H1 (cell line): Measurements from ENCODE around the gene KRT85. TPM values are rescaled to one million over a fixed set of nuclear protein-coding genes. Genes with fewer than 3 reads are reported as not detected.

Experiments used
- CTCF ChIA-PET: fragments of 300-600 bp; sonication (Branson Sonifier 250); formaldehyde crosslinking; loops from one replicate; lab custom pipeline; 2021; ENCODE audit not compliant: partially characterized antibody; lab: Charles Lee
- POLR2A ChIA-PET: fragments of 300-600 bp; sonication (Branson Sonifier 250); formaldehyde crosslinking; loops from one replicate; lab custom pipeline; 2021; ENCODE audit warnings: inconsistent platforms; ENCODE audit not compliant: partially characterized antibody; lab: Charles Lee
- DNase-seq, 2 experiments: peaks; one replicate each; pipeline versions ENCODE4 v3.0.0 to v3.0.0-alpha.2; 2010 to 2022; ENCODE audit warnings: low spot score in 2 of 2, low read depth in 1 of 2, mixed read lengths in 1 of 2
- FAIRE-seq: peaks from 2 replicates; lab custom pipeline; 2011; peaks lifted over from hg19 to GRCh38; lab: Jason Lieb, UNC
- H2AFZ ChIP-seq: 2 replicates; pipeline ENCODE4 v1.8.1; 2012; ENCODE audit warnings: low read length, inconsistent platforms
- H2AK5ac ChIP-seq: 2 replicates; pipeline ENCODE4 v1.6.1; 2013; ENCODE audit warnings: low read depth, low read length
- H2BK120ac ChIP-seq: replicated peaks from 2 replicates; pipeline ENCODE3; 2013; ENCODE audit warnings: low read depth, low read length, inconsistent platforms
- H2BK12ac ChIP-seq: 2 replicates; pipeline ENCODE4 v1.6.1; 2013; ENCODE audit warnings: low read depth, low read length
- H2BK15ac ChIP-seq: 2 replicates; pipeline ENCODE4 v1.6.1; 2013; ENCODE audit warnings: low read length
- H2BK20ac ChIP-seq: 2 replicates; pipeline ENCODE4 v1.6.1; 2013; ENCODE audit warnings: low read length
- H2BK5ac ChIP-seq: 2 replicates; pipeline ENCODE4 v1.6.1; 2013; ENCODE audit warnings: low read depth, low read length
- H3K14ac ChIP-seq: 2 replicates; pipeline ENCODE4 v1.6.1; 2013; ENCODE audit warnings: inconsistent platforms; ENCODE audit not compliant: insufficient read length
- H3K18ac ChIP-seq: 2 replicates; pipeline ENCODE4 v1.6.1; 2013; ENCODE audit warnings: low read length; ENCODE audit errors: extremely low read depth
- H3K23ac ChIP-seq: 2 replicates; pipeline ENCODE4 v1.6.1; 2013; ENCODE audit warnings: inconsistent platforms; ENCODE audit not compliant: insufficient read length
- H3K23me2 ChIP-seq: 2 replicates; pipeline ENCODE4 v1.6.1; 2013; ENCODE audit warnings: low read depth, low read length
- H3K27ac ChIP-seq: 2 replicates; pipeline ENCODE4 v1.6.1; 2011; ENCODE audit warnings: low read depth, low read length, inconsistent platforms
- H3K27me3 ChIP-seq, 4 experiments: replicated peaks in 1 of 4; 1 replicate in 1 of 4; 2 replicates in 3 of 4; pipeline versions ENCODE4 v1.6.1 to v1.8.1; 2011 to 2013; ENCODE audit warnings: low read length in 3 of 4, mild to moderate bottlenecking in 3 of 4, inconsistent platforms in 2 of 4, mixed read lengths in 2 of 4, moderate library complexity in 1 of 4; ENCODE audit not compliant: control insufficient read depth in 3 of 4, insufficient read depth in 3 of 4; ENCODE audit errors: extremely low read depth in 1 of 4
- H3K36me3 ChIP-seq, 4 experiments: 2 replicates each; pipeline versions ENCODE4 v1.6.1 to v1.8.1; 2011 to 2013; ENCODE audit warnings: mild to moderate bottlenecking in 4 of 4, low read length in 3 of 4, moderate library complexity in 2 of 4, control low read depth in 1 of 4, inconsistent platforms in 1 of 4; ENCODE audit not compliant: insufficient read depth in 4 of 4, control insufficient read depth in 2 of 4
- H3K4ac ChIP-seq: replicated peaks from 2 replicates; pipeline ENCODE3; 2013; ENCODE audit warnings: low read length, low read depth, mixed read lengths, inconsistent platforms; ENCODE audit not compliant: insufficient read length
- H3K4me1 ChIP-seq, 4 experiments: replicated peaks in 1 of 4; 1 replicate in 1 of 4; 2 replicates in 3 of 4; pipeline versions ENCODE4 v1.6.1 to v1.8.1; 2011 to 2013; ENCODE audit warnings: low read length in 3 of 4, inconsistent platforms in 2 of 4, mixed read lengths in 1 of 4; ENCODE audit not compliant: insufficient read depth in 4 of 4, control insufficient read depth in 3 of 4
- H3K4me2 ChIP-seq, 2 experiments: 2 replicates each; pipeline versions ENCODE4 v1.6.1 to v1.8.1; 2011 to 2013; ENCODE audit warnings: low read depth in 2 of 2, low read length in 2 of 2, control low read depth in 1 of 2, inconsistent platforms in 1 of 2, mild to moderate bottlenecking in 1 of 2; ENCODE audit not compliant: insufficient read depth in 1 of 2
- H3K4me3 ChIP-seq, 4 experiments: fragments of 200-600, 300-600 bp in 1 of 4; sonication (generic), shearing (Covaris generic), sonication (Bioruptor Twin) in 1 of 4; 2 replicates each; pipeline versions ENCODE4 v1.5.1 to v1.8.1; 2011 to 2016; ENCODE audit warnings: low read length in 4 of 4, low read depth in 3 of 4, control low read depth in 2 of 4, inconsistent platforms in 2 of 4, mild to moderate bottlenecking in 2 of 4, mixed read lengths in 1 of 4, moderate library complexity in 1 of 4; ENCODE audit not compliant: insufficient read depth in 2 of 4; ENCODE audit errors: extremely low read depth in 1 of 4
- H3K56ac ChIP-seq: replicated peaks from 2 replicates; pipeline ENCODE3; 2013; ENCODE audit warnings: low read depth, mild to moderate bottlenecking, mixed read lengths, low read length, inconsistent platforms; ENCODE audit not compliant: insufficient read length
- H3K79me1 ChIP-seq: 2 replicates; pipeline ENCODE4 v1.6.1; 2013; ENCODE audit warnings: low read depth, low read length, control low read depth
- H3K79me2 ChIP-seq, 2 experiments: 2 replicates each; pipeline versions ENCODE4 v1.6.1 to v1.8.1; 2012 to 2013; ENCODE audit warnings: low read length in 2 of 2, mild to moderate bottlenecking in 2 of 2, inconsistent platforms in 1 of 2; ENCODE audit not compliant: insufficient read depth in 2 of 2, control insufficient read depth in 1 of 2
- H3K9ac ChIP-seq, 4 experiments: replicated peaks in 1 of 4; 1 replicate in 1 of 4; 2 replicates in 3 of 4; pipeline versions ENCODE4 v1.6.1 to v1.8.1; 2011 to 2013; ENCODE audit warnings: low read depth in 3 of 4, low read length in 3 of 4, control low read depth in 2 of 4, mild to moderate bottlenecking in 2 of 4, moderate library complexity in 2 of 4, inconsistent platforms in 1 of 4; ENCODE audit errors: extremely low read depth in 1 of 4
- H3K9me3 ChIP-seq, 2 experiments: 2 replicates each; pipeline versions ENCODE4 v1.6.1 to v1.8.1; 2012 to 2013; ENCODE audit warnings: mild to moderate bottlenecking in 2 of 2, moderate library complexity in 2 of 2, control low read depth in 1 of 2, inconsistent platforms in 1 of 2, low read depth in 1 of 2, low read length in 1 of 2, mixed read lengths in 1 of 2; ENCODE audit not compliant: insufficient read depth in 2 of 2
- H4K20me1 ChIP-seq, 2 experiments: replicated peaks in 1 of 2; 2 replicates each; pipeline versions ENCODE3 to v1.8.1; 2011 to 2013; ENCODE audit warnings: inconsistent platforms in 2 of 2, low read length in 2 of 2, mild to moderate bottlenecking in 1 of 2; ENCODE audit not compliant: insufficient read depth in 2 of 2, control insufficient read depth in 1 of 2
- H4K5ac ChIP-seq: 2 replicates; pipeline ENCODE4 v1.6.1; 2013; ENCODE audit warnings: low read length, low read depth, mixed read lengths, inconsistent platforms; ENCODE audit not compliant: insufficient read length
- H4K8ac ChIP-seq: 2 replicates; pipeline ENCODE4 v1.8.0; 2013; ENCODE audit warnings: mild to moderate bottlenecking, moderate library complexity, low read length, inconsistent platforms; ENCODE audit not compliant: insufficient read depth; ENCODE audit errors: extremely low read depth
- H4K91ac ChIP-seq: replicated peaks from 2 replicates; pipeline ENCODE3; 2013; ENCODE audit warnings: low read length, mixed read lengths, inconsistent platforms; ENCODE audit not compliant: insufficient read length
- JUN ChIP-seq: IDR thresholded peaks from 2 replicates; pipeline ENCODE4 v1.6.1; 2011; ENCODE audit warnings: low read depth, mild to moderate bottlenecking, improper control_type of control experiment, low read length
- WGBS, 2 experiments: shearing (Covaris generic) in 1 of 2; methylation state at CpG; one replicate each; pipeline versions ENCODE4 v1.1.6 to v1.1.7; 2013 to 2015; ENCODE audit warnings: low lambda C conversion rate in 2 of 2, mixed read lengths in 2 of 2, inconsistent platforms in 1 of 2, low coverage in 1 of 2, missing lambda C conversion rate in 1 of 2; ENCODE audit not compliant: insufficient replicate concordance in 2 of 2, insufficient coverage in 1 of 2, insufficient read length in 1 of 2; ENCODE audit errors: extremely low coverage in 1 of 2, missing lambda C conversion rate in 1 of 2; 5-methylcytosine and 5-hydroxymethylcytosine counted together
- polyA plus RNA-seq, 7 experiments: library from polyadenylated mRNA; depleted of rRNA in 3 of 7; stranded (reverse) in 5 of 7; unstranded in 2 of 7; fragments of >200 nt in 5 of 7; fragments of 200-250 nt in 2 of 7; gene quantifications; 1 replicate in 5 of 7; 2 replicates in 1 of 7; 4 replicates in 1 of 7; pipeline versions ENCODE4 v1.2.1 to v1.2.3, GENCODE V29; 2011 to 2013; ENCODE audit warnings: missing spikeins in 2 of 7, mixed read lengths in 2 of 7
- total RNA-seq: library from RNA; stranded (reverse); fragmentation: NEBNext Ultra II Directional; extraction: Animal tissue kit (Norgen Biotek cat#: 25700); gene quantifications from 2 replicates; pipeline ENCODE4 v1.2.1, GENCODE V29; 2021
- TF ChIP-seq, protein P1 (sequence below): IDR thresholded peaks from 2 replicates; pipeline ENCODE4 v1.6.1; 2012; ENCODE audit warnings: inconsistent platforms

KRT85 gene
- total and polyA plus RNA-seq, 2 of the 8 experiments (the other 6 are each of a cell fraction or from before 2014, with no cell fraction given) = not detected

DNA sequence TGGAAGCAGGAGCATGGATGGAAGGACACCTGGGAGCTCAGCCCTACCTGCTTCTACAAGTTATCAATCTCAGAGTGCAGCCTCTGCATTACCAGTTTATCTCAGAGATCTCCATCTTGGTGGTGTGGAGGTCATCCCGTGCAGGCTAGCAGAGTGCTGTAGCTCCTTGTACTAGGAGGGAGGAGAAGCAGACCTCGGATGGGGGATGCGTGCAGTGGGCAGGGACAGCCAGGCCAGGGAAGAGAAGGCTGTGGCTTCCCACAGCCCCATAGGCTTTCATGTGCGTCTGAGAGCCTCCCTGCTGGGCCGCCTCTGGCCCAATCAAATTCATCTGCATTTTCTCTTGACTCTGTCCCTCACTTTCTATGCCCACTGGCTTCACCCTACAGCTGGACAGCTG is 47.7 kb upstream of the KRT85 start:
- no peak overlapping the region for H3K4me3 ChIP-seq
- H4K5ac ChIP-seq = no peak overlapping the region
- no peak overlapping the region for H3K27ac ChIP-seq
- H3K23ac ChIP-seq = no peak overlapping the region
- no peak overlapping the region for H2BK20ac ChIP-seq
- WGBS, 2 experiments = 66% methylated on average over 5 of the region's 5 CpGs; no CpG with 5 or more reads in 1 of the 2 experiments
- no peak for DNase-seq
- FAIRE-seq = no peak
- no peak overlapping the region for H3K18ac ChIP-seq
- POLR2A ChIA-PET = no interaction called here
- no peak overlapping the region for H2BK120ac ChIP-seq
- no peaks in the 10 kb centered on the region for H4K20me1 ChIP-seq
- H2AK5ac ChIP-seq = no peak overlapping the region
- no peaks in the 10 kb centered on the region for H3K27me3 ChIP-seq
- CTCF ChIA-PET = interaction anchor here (0.6 to 7.8 kb wide), 18 partner anchors 8 to 462 kb away, joined by 3 to 46 read pairs (median 4); no protein-coding TSS in a partner anchor
- no peak overlapping the region for H3K56ac ChIP-seq
- no peak overlapping the region for H2BK5ac ChIP-seq
- no peaks in the 10 kb centered on the region for H3K79me1 ChIP-seq
- 0 out of 7 replicates have a peak overlapping the region, but pooled peaks of 1 of the 4 experiments have one; percentile 30 for H3K9ac ChIP-seq
- no peaks in the 10 kb centered on the region for H3K4me1 ChIP-seq
- no peaks in the 10 kb centered on the region for H3K79me2 ChIP-seq
- H4K91ac ChIP-seq = no peak overlapping the region
- H2BK12ac ChIP-seq = no peak overlapping the region
- no peak overlapping the region for H3K14ac ChIP-seq
- no peak overlapping the region for H3K4ac ChIP-seq
- no peak overlapping the region for H2BK15ac ChIP-seq
- no peak overlapping the region for H2AFZ ChIP-seq
- no peaks in the 10 kb centered on the region for H3K9me3 ChIP-seq
- H3K36me3 ChIP-seq = no peaks in the 10 kb centered on the region
- no peak overlapping the region; a peak in 1 of 4 replicates for H3K4me2 ChIP-seq
- no peaks in the 10 kb centered on the region for H3K23me2 ChIP-seq
- no peak overlapping the region for H4K8ac ChIP-seq
- TF ChIP-seq JUN = no peak
- TF ChIP-seq, protein P1, sequence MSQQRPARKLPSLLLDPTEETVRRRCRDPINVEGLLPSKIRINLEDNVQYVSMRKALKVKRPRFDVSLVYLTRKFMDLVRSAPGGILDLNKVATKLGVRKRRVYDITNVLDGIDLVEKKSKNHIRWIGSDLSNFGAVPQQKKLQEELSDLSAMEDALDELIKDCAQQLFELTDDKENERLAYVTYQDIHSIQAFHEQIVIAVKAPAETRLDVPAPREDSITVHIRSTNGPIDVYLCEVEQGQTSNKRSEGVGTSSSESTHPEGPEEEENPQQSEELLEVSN = no peak
